Ectodermal cell (in vitro differentiated cells): ENCODE measurements around the gene INF2.
"Not testable (repeated sequence)": the region's sequence is repeated elsewhere in the genome, so short reads cannot be mapped to it uniquely, and the experiment has no call there.

ENCODE experiments used
- H3K27ac ChIP-seq: 2 replicates; pipeline ENCODE4 v1.7.0; 2013; ENCODE audit warnings: mild to moderate bottlenecking, low read depth, low read length; ENCODE audit not compliant: insufficient read depth, poor library complexity, severe bottlenecking
- H3K27me3 ChIP-seq: 2 replicates; pipeline ENCODE4 v1.7.0; 2013; ENCODE audit warnings: mild to moderate bottlenecking, low read length; ENCODE audit not compliant: insufficient read depth, control insufficient read depth, poor library complexity, severe bottlenecking
- H3K36me3 ChIP-seq: one replicate; pipeline ENCODE4 v1.7.0; 2013; ENCODE audit warnings: low read length; ENCODE audit not compliant: control insufficient read depth, insufficient read depth
- H3K4me1 ChIP-seq: one replicate; pipeline ENCODE4 v1.7.0; 2013; ENCODE audit warnings: low read length; ENCODE audit not compliant: control insufficient read depth, insufficient read depth
- H3K4me3 ChIP-seq: 2 replicates; pipeline ENCODE4 v1.7.0; 2013; ENCODE audit warnings: low read depth, low read length, control low read depth; ENCODE audit not compliant: insufficient read depth
- H3K9me3 ChIP-seq: 2 replicates; pipeline ENCODE4 v1.7.0; 2013; ENCODE audit warnings: mild to moderate bottlenecking, low read length, moderate library complexity; ENCODE audit not compliant: control insufficient read depth
- WGBS, 2 experiments: methylation state at CpG; one replicate each; pipeline ENCODE4 v1.1.7; 2013; ENCODE audit warnings: missing lambda C conversion rate in 2 of 2; 5-methylcytosine and 5-hydroxymethylcytosine counted together

INF2 gene

DNA sequence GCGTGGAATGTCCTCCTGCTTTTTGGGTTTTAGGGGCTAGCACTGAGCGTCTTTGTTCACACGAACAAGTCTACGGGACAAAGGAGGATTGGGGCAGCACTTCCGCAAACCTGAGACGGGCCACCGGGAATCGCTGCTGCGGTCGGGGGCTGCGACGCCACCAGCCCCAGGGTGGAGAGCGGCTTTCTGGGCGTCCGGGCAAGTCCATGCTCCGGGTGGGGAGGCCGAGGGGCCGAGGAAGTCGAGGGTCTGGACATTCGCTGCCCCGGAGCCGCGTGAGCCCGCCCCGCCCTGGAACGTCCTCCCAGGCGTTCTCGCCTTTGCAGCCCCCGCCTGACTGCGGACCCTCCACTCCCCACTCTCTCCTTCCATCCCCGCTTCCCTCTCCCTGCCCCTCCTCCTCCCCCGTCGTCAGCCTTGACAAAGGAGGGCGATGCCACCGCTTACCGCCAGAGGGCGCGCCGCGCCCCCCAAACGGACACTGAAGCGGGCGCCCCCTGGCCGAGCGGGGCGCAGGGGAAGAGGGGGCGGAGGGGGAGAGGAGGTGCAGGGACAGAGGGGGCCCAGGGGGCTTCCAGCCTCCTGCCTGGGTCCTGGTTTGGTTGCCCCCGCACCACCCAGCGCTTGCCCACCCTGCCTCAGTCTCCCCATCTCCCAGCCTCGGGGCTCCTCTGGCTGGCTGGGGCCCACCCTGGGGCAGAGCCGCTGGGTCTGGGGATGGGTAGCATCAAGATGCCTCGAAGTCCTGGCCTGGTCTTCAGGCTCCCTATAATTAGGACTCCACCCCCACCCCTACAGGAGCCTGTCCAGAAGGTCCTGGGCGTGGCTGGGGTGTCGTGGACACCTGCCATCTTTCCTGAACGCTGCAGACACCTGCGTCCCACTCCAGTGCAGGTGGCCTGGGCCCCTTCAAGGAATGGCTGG lies 39.1 kb upstream of the INF2 start:
- Histone ChIP-seq H3K27me3 (no peaks in the 10 kb centered on the region), H3K9me3 (peaks cover 4% of the 10 kb centered on the region), H3K4me3 (peak overlapping the region; percentile 49), H3K4me1 (no peaks in the 10 kb centered on the region), H3K36me3 (peaks cover 3% of the 10 kb centered on the region), H3K27ac (no peak overlapping the region)
- 12 to 13% methylated on average over 56 of the region's 56 CpGs for WGBS, 2 experiments

DNA sequence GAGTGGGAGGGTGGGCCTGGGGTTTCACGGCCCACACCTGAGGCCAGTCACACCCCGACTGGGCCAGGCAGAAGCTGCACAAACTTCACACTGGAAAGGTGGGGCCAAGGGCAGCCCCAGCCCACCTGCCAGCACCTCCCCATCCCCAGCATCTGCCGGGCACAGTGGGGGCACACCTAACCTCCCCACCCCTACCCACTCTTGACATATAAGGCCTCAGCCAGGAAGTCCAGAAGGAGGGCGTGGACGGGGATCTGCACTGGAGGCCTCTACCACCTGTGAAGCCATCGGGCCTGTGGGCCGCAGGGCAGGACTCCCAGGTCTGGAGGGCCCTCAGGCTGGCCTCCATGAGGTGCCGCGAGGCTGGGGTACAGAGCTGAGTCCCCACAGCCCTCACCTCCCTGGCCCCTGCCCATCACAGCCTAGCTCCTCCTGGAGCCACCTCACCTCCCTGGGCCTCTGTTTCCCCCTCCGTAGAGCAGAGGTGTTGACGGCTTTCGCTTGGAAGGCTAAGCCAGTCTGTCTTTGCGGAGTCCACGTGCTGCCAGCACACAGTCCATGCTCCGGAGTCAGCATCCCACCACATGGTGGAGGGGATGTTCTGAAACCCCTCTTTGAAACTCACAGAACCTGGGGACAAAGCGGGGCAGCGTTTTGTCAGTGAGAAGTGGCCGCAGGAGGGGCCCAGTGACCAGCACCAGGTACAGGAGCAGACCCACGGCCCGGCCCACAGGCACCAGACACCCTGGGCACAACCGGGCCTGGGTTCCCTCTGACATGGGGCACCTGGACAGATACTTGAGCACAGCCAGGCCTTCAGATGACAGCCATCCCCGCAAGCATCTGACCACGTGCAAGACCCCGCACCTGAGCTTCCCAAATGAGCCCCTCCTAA lies 38.2 kb upstream of the INF2 start:
- Histone ChIP-seq H3K36me3 (peaks cover 3% of the 10 kb centered on the region), H3K9me3 (peaks cover 4% of the 10 kb centered on the region), H3K4me1 (no peaks in the 10 kb centered on the region), H3K27ac (no peak overlapping the region), H3K27me3 (no peaks in the 10 kb centered on the region), H3K4me3 (no peak overlapping the region)
- WGBS, 2 experiments: 92 to 93% methylated on average over 24 of the region's 24 CpGs

DNA sequence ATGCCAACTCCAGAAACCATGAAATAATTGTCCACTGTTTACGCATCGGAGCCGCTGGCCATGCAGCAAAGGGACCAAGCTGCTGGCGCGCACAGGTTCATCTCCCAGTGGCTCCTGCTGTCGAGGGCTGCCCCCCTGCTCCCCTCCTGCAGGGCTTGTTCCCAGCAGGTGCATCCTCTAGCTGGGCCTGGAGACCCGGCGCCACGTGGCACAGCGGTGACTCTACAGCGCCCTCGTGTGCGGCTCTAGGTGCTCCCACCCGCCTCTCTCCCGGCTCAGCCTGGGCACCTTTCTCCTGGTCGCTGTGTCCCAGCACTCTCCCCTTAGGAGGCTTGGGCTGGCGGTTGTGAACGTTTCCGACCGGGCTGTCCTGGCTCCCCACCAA lies 37.5 kb upstream of the INF2 start:
- no peak overlapping the region for H3K4me3 ChIP-seq
- WGBS, 2 experiments: 87 to 89% methylated on average over 20 of the region's 20 CpGs

DNA sequence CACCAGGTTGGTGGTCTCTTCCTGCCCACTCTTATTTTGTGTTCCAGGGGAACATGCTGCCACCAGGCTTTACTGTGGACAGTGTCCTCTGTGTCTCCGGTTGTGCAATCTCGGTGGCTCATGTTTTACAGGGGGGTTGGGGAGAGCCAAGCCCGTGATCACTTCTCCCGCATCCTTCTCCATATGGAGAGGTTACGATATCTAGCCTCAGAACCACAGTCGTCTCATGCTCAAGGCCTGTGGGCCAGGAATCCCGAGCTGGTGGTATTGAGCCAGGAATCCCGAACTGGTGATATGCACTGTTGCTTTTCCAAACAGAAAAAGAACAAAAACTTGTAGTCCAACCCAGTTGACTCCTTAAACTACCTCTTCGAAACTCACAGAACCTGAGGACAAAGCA lies 37.0 kb upstream of the INF2 start:
- H3K36me3 ChIP-seq: peaks cover 3% of the 10 kb centered on the region
- H3K27ac ChIP-seq: no peak overlapping the region
- H3K4me1 ChIP-seq: no peaks in the 10 kb centered on the region
- no peak overlapping the region for H3K4me3 ChIP-seq
- peaks cover 4% of the 10 kb centered on the region for H3K9me3 ChIP-seq
- no peaks in the 10 kb centered on the region for H3K27me3 ChIP-seq
- 95% methylated on average over 9 of the region's 9 CpGs for WGBS, 2 experiments

More for the DNA sequence above, 37.5 kb upstream of the INF2 start:
- Histone ChIP-seq H3K36me3 (peaks cover 3% of the 10 kb centered on the region), H3K27me3 (no peaks in the 10 kb centered on the region), H3K27ac (no peak overlapping the region), H3K9me3 (peaks cover 4% of the 10 kb centered on the region), H3K4me1 (no peaks in the 10 kb centered on the region)

DNA sequence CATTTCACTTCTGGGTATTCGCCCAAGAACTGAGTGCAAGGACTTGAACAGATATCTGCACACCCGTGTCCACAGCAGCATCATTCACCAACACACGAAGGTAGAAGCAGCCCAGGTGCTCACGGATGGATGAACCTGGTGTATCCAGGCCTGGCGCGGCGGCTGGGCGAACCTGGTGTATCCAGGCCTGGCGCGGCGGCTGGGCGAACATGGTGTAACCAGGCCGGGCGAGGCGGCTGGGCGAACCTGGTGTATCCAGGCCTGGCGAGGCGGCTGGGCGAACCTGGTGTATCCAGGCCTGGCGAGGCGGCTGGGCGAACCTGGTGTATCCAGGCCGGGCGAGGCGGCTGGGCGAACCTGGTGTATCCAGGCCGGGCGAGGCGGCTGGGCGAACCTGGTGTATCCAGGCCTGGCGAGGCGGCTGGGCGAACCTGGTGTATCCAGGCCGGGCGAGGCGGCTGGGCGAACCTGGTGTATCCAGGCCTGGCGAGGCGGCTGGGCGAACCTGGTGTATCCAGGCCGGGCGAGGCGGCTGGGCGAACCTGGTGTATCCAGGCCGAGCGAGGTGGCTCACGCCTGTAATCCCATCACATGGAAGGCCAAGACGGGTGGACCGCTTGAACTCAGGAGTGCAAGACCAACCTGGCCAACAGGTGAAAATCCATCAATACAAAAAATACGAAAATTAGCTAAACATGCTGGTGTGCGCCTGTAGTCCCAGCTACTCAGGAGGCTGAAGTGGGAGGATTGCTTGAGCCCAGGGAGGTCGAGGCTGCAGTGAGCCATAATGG lies 36.1 kb upstream of the INF2 start:
- WGBS, 2 experiments: 89 to 91% methylated on average over 52 of the region's 52 CpGs
- H3K4me3 ChIP-seq, H3K9me3 ChIP-seq, H3K27me3 ChIP-seq, H3K27ac ChIP-seq, H3K4me1 ChIP-seq, H3K36me3 ChIP-seq: not testable (repeated sequence)

DNA sequence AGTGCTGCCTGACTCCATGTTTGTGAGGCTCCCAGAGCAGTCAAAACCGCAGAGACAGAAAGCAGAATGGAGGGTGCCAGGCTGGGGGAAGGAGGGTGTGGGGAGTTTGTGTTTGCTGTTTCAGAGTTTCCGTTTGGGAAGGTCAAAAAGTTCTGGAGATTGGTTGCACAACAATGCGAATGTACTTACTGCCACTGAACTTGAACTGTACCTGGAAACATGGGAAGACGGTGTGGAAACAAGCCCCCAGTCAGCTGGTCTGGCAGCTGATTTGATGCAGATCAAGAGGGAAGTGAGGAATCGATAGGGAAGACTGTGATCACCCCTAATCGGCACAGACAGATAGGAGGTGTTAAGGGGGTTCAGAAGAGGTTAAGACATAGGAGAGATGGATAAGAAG lies 35.3 kb upstream of the INF2 start:
- Histone ChIP-seq H3K27me3 (no peaks in the 10 kb centered on the region), H3K4me3 (no peak overlapping the region), H3K9me3 (peaks cover 4% of the 10 kb centered on the region), H3K36me3 (peaks cover 3% of the 10 kb centered on the region), H3K4me1 (no peaks in the 10 kb centered on the region), H3K27ac (no peak overlapping the region)
- 93 to 95% methylated on average over 6 of the region's 6 CpGs for WGBS, 2 experiments

DNA sequence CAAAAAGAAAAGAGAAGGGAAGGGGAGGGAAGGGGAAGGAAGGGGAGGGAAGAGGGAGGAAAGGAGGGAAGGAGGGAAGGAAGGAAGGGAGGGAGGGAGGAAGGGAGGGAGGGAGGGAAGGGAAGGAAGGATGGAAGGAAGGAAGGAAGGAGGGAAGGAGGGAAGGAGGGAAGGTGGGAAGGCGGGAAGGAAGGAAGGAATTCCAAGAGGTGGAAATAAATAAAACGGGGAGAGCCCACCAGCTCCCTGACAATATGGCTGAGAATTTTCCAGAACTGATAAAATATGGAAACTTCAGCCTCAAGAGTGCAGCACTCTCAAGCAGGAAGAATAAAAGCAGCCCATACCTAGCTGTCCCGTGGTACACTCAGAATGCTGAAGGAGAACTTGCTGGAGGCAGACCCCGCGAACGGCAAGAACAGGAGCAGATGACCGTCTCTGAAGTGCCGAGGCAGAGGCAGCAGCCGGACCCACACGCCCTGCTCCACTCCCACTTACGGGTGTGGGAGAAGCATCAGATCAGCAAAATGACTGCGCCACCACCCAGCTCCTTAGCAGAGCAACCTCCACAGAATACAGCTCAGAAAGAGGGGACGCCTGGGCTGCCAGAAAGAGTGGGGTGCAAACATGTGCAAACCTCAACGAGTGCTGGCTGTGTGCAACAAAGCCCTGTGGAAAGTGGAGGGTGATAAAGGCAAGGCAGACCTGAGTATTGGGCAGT lies 34.1 kb upstream of the INF2 start:
- no peaks in the 10 kb centered on the region for H3K27me3 ChIP-seq
- WGBS, 2 experiments: 94 to 96% methylated on average over 14 of the region's 14 CpGs
- no peak overlapping the region for H3K4me3 ChIP-seq
- H3K4me1 ChIP-seq: peaks cover 3% of the 10 kb centered on the region
- no peak overlapping the region for H3K27ac ChIP-seq
- peaks cover 4% of the 10 kb centered on the region for H3K9me3 ChIP-seq
- peaks cover 3% of the 10 kb centered on the region for H3K36me3 ChIP-seq

DNA sequence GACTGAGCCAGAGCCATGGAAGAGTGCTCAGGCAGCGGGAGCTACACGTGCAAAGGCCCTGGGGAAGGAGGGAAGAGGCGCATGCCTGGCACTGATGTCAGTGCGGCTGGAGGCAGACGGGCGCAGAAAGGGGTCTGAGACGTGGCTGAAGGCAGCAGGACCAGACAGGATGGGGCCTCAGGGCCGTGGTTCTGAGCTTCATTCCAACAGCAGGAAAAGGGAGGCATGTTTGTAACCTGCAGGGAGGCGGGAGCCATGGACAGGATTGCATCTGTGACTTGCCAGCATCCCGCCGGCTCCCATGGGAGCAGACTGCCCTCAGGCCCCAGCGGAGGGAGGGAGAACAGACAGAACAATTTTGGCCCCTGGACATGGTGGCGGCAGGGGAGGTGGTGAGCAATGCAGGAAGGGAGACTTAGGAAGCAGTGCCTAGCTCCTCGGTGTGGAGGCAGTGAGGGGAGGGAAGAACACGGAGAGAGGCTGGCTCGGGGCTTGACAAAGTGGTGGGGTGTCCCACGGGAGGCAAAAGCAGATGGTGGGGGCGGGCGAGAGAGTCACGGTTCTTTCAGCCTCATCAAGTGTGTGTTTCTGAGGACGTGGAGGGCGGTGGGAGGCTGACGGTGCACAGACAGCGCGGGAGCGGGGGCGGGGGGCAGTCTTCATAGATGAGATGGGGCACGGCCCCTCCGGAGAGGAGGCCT lies 33.3 kb upstream of the INF2 start:
- H3K9me3 ChIP-seq: peaks cover 4% of the 10 kb centered on the region
- no peak overlapping the region for H3K4me3 ChIP-seq
- peaks cover 3% of the 10 kb centered on the region for H3K36me3 ChIP-seq
- no peak overlapping the region for H3K27ac ChIP-seq
- peaks cover 3% of the 10 kb centered on the region for H3K4me1 ChIP-seq
- H3K27me3 ChIP-seq: no peaks in the 10 kb centered on the region
- WGBS, 2 experiments: 84% methylated on average over 29 of the region's 29 CpGs

DNA sequence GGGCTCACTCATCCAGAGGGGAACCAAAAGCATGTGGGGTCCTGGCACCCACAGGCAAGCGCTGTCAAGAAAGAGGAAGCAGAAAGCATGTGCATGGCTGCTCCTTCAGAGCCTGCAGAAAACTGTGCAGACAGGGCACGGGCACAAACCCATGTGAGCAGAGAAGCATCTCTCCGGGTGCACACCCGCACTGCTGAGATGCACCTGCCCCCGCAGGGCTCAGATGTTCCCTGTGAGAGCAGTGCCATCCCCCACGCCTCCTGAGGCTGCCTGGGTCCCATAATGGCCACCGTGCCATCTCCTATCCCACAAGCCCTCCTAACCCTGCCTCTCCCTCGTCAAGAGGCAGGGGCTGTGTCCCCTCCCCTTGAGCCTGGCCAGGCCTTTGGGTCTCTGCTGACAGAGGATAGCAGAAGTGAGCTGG lies 32.3 kb upstream of the INF2 start:
- H3K4me1 ChIP-seq: peaks cover 3% of the 10 kb centered on the region
- H3K9me3 ChIP-seq: peaks cover 4% of the 10 kb centered on the region
- 84 to 85% methylated on average over 8 of the region's 8 CpGs for WGBS, 2 experiments
- H3K27me3 ChIP-seq: no peaks in the 10 kb centered on the region
- H3K27ac ChIP-seq: no peak overlapping the region
- no peak overlapping the region for H3K4me3 ChIP-seq
- peaks cover 3% of the 10 kb centered on the region for H3K36me3 ChIP-seq
